GM12891 (cell line): Measurements from ENCODE around the gene NMS.

Experiments used
- POLR2A ChIP-seq: IDR thresholded peaks from 2 replicates; pipeline ENCODE4 v1.6.1; 2011; ENCODE audit warnings: low read depth, low read length, control low read depth
- POLR2AphosphoS5 ChIP-seq: IDR thresholded peaks from 2 replicates; pipeline ENCODE4 v1.6.1; 2011; ENCODE audit warnings: low read depth, low read length, control low read depth
- SPI1 ChIP-seq: IDR thresholded peaks from 2 replicates; pipeline ENCODE4 v1.6.1; 2011; ENCODE audit warnings: low read depth, low read length, control low read depth

- TF ChIP-seq POLR2AphosphoS5 (no peak), POLR2A (no peak), SPI1 (no peak)
Measured at GRCh38 chr2:100437751-100438150, 32.5 kb upstream of the NMS start.
